Activated CD8-positive, alpha-beta memory T cell treated with anti-CD3 and anti-CD28 coated beads, Interleukin-2, amount 50 U/mL, for 4 hours (primary cell): Measurements from ENCODE around the gene AGPS.
"Not testable (repeated sequence)": the region's sequence is repeated elsewhere in the genome, so short reads cannot be mapped to it uniquely, and the experiment has no call there.

Experiments used
- DNase-seq: peaks from one replicate; pipeline ENCODE4 v3.0.0-alpha.2; 2020

AGPS gene

DNA sequence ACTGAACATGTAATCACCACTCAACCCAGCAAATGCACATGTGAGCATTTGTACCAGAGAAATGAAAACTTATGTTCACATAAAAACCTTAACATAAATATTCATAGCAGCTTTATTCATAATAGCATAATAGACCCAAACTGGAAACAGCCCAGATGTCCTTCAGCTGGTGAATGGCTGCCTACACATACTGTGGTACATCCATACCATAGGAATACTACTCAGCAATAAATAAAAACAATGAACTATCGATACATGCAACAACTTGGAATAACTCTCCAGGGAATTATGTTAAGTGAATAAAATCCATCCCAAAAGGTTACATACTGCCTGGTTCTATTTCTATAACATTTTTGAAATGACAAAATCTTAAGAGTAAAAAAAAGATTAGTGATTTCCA is 140.0 kb downstream of the AGPS start:
- DNase-seq = no peak

DNA sequence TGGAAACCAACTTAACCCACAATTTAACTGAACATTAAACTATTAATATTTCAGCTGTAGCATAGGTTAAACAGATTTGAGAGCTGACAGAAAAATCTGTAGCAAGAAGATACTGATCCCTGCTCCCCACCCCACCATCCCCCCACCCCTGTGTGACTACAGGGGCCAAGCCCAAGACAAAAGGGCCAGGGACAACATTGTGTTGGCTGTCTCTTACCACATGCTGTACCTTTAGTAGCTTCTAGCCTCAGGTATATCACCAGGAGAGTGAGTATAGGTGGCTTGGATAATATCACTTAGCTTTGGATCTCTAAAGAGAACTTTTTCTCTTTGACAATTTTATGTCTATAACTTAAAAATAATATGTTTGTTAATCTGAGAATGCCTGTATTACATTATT is 140.7 kb downstream of the AGPS start:
- no peak for DNase-seq

DNA sequence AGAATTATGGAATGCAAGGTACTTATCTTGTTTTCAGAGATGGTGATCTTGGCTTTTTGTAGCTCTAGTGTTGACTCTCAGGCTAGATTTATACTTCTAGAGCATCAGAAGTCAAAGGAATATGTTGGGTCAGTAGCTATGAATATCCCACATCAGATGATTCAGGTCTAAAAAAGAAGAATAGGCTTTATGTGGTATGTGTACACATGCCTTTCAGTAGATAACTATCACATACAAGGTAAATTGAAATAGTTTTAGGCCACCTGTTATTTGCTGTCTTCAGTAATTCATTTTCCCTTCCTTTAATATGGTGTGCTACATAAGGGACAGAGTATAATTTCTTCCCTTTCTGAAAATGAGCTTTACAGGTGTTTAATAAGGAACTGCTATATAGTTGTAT is 142.4 kb downstream of the AGPS start:
- DNase-seq = no peak

DNA sequence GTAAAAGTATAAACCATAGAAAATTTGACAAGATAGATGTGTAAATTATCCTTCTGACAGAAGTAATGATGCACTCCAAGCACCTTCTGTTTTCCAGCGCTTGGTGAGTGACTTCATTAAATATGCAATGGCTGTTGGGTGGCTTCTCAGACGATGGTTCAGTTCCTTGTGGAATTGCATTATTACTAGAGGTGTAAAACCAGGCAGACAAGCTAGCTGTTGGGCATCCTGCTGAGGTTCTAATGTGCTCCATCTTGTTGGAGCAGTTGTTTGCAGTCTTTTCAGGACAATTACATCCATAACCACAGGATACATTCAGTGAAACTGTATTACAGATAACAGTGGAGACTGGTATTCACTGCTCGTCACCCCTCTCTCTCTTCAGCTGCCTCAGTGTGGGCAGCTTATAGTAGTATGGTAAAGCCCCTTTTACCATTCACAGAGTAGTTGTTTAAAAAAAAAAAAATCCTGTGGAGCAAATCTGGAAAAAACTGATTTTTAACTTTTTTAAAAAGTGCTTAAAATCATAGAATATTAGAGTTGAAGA is 143.5 kb downstream of the AGPS start:
- no peak for DNase-seq

DNA sequence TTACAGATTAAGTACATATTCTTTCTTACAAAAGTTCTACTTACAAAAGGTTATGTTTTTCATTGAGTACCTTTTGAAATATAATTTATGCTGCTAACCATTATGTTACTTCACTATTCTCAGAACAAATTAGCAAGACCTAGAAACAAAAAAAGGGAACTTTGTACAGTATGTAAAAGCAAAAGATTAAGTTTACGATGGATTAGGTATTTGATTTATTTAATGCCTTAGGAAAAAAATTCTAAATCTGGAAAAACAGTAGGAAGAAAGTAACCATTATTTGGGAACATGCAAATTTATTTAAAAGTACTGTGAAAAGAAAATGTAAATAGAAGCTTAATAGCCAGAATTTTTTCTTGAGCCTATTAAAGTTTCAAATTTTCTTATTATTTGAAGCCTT is 144.6 kb downstream of the AGPS start:
- DNase-seq = no peak

DNA sequence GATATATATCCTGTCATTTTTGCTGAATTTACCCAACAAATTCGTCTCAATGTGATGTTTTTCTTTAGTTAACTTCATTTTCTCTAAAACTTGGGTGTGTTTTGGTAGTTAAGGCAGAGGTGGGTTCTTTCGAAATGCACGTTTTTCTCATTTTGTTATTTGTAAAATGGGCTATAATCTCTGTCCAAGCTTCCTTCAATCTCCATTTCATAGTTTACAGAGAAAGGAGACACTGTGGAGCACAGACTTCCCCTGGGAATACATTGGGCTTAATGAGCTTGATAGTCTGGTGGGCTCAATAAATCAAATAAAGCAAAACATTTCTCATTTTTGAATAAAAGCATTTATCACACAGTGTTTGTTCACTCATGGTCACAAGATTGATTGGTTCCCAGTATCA is 145.1 kb downstream of the AGPS start:
- DNase-seq = no peak

DNA sequence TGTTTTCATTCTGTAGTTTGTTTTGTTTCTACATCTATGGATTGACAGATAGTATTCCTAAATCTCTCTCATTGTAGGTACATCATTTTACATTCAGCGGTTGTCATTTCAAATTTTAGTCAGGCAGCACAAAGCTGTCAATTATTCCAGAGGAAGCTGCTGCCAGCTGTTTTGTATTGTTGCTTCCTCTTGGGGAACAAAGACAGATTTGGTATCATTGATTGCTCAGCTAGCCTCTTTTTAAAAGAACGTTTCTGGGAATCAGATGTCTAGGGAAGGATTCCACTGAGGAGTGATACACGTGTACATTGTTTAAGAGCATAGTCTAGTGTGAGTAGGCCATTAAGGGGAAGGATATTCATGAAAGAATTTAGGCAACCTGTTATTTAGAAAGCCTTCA is 145.8 kb downstream of the AGPS start:
- DNase-seq = no peak

DNA sequence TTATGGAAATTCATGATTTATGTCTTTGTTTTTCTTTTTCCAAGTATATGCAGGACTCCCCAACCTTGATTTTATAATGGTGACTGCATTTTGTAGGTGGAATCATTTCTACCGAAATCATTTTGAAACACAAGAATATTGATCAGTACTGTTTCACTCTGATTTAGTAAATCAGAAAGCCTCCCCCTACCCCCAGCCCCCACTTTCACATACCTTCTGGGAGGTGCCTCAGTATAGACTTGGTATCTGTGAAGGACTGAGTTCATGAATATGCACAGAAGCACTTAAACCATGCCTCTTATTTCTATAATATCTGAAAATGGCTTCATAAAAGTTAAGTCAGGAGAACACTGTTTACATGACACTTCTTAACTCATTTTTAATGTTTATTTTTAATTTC is 147.7 kb downstream of the AGPS start:
- DNase-seq = no peak

DNA sequence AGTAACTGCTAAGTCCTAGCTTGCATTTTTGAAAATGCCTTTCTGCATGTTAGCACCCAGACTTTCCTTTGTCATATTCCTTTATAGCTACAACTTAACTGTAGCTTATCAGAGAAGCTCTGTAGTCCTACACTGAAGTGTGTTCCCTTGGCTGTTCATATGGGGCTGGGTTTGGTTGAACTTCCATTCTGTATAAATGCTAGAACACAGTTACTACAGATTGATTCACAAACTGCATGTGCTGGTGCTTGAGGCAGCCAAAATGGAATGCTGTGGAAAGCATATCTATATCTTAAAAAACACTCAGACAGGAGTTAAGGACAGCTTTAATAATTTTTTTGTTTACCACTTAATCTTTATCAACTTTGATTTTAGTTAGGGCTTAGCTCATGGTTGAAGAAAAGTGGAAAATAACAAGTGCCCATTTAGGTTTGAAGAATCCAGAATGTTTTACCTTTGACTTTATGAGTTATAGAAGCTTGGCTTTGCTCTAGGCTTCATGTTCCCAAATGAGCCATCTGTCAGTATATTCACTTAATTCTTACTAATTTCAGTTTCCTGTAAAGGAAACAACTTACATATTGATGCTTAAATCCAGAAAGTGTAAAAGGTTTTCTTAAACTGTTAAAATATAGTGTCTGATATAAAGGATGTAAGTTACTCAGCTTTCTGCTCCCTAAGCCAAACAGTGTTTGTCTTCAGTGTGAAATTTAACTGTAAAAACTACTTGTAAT is 148.9 kb downstream of the AGPS start:
- DNase-seq = no peak

DNA sequence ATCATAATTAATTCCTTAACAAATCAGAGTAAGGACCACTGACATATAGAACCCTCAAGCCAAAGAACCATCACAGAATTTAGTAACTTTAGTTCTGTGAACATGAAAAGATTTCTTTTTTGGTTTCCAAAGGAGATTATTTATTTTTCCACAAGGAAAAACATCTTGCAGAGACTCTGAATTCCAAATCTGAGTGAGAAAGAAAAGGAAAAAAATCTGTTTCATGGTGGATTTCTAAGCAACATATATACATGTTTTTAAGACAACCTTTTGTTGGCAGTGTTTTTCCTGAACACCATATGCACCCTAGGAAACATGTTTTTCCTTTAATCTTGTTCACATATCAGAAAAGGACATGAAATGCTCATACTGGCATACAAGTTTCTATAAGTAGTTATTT is 149.8 kb downstream of the AGPS start:
- DNase-seq = no peak

DNA sequence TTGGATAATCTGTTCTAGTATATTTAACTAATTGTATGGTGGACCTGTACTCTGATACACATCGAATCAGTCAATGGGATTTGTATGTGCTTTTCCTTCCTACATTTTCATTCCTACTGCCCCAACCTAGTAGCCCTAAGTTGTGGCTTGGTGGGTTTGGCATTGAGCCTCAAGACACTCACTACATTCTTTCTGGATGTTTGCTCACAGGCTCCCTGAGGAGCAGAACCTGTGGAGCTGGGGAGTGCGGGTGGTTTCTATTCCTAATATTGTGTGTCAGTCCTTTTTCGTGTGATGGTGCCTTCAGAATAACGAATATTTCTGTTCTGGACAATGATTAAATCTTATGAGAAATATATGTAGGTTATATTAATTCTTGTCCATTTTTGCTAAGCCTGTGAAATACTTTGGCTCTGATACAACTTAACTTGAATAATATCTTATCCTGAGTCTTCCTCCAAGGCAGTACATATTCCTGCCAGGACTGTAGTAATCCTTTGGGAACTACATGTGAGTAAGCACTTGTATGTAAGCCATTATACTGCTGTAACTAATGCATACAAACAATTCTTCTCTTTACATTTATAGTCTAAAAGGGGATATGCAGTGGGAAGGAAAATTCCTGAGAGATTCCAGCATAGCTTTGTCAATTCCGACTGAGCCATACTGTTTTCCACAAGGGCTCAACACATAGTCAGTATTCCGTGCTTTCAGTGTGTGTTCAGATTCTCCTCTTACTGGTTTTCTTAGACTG is 150.6 kb downstream of the AGPS start:
- DNase-seq = no peak

DNA sequence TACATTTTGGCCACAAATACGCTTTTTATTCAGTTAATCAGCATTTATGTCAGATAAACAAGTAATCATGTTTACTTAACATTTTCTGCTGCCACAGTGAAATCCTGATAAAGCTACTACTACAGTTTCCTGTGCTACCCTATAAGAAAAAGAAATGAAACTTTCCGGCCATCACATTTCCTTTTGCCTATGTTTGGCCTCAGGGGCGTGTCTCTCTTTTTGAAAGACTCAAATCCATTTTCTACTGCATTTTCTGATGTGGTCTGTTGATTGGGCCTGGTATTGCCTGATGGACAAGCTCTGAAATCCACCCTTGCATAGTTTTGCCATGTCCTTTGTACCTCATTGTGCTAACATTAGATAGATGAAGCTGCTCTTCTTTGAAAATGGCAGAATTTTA is 152.6 kb downstream of the AGPS start:
- no peak for DNase-seq

DNA sequence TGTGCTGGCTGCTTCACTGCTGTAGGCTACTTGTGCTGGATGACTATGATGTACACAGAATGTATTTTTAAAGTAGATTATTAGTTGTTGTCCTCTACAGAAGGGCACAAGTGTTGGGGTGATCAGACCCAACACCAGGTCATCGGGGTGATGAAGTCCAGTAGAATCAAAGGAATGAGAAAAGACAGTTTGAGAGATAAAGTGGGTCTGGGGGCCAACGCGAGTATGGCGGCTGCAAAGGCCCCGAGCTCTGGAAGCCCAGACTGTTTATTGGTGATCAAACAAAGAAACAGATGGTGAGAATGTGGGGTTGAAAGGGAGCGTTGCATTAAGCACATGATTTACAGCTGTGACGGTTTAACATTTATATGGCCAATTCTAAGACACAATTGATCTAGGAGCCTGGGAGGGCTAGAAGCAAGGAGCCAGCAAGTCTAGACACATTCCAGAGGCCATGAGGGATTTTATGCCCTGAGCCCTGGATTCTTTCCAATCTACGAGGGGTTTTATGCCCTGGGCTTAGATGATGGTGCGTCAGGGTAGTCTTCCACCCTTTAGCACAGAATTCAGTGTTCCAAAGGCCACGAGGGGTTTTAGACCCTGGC is 153.5 kb downstream of the AGPS start:
- no peak for DNase-seq

DNA sequence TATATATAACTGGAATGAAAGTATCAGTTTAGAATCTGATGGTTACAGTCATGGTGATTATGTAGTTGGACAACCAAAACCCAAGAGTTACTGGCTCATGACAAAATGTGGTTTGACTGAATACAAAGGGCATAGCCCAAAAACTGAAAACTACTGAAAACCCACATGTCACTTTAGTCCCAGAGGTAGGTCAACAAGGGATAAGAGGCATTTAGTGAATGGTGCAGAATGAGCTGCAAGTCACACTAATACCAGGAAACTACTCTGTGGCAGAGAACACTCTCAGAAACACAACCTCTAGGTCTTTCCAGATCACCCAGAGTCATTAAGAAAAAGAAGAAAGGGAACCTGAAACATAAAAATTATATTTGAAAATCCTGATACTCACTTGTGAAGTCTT is 154.5 kb downstream of the AGPS start:
- DNase-seq = no peak

DNA sequence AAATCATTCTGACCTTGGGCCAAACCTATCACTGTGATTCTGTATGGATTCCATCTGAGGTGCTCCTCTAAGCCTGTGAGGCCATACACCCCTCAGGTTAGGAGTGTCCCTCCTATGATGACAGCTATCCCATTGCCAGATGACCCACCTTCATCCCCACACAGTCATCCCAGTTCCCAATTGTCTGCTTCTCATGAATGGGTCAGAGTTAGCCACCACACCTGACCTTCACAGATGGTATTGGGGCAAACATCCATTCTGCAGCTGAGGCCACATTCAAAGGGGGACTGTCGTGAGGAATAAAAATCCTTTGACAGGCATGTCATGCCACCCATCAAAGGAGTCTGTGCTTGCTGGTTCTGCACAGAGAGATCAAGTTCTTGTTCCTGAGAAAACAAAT is 155.2 kb downstream of the AGPS start:
- DNase-seq = no peak

DNA sequence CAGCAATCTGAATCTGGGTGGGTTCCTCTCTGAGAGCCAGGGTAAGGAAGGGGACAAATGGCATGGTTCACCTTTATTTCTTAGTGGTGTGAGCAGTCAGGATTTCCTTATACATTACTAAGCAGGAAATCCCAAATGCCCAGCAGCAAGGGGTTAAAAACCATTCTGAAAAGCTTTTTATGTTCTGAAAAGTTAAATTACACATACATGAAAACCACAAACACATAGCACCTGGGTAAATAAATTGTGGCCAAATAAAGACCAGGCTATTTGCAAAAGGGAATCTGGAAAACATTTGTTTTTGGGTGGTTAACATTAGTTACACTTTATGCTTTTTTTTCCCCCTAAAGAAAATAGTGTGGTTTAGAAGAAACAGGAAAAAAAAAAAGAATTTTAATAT is 156.1 kb downstream of the AGPS start:
- no peak for DNase-seq

DNA sequence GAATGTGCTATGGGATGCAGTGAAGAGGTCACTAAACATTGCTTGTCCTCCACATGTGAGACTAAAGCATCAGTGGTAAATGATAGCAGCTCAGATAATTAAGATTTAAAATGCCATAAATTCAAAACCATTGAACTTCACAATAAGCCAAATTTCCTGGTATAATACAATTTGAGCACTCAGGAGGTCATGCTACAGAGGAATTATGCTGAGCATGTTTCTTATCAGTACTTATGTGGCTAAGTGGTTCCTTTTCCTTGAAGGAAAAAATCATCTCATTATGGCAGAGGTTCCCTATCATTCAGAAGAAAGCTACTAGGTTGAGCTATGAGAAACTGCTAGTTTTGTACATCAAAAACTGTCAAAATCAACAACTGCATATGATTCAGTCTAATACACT is 156.6 kb downstream of the AGPS start:
- no peak for DNase-seq

DNA sequence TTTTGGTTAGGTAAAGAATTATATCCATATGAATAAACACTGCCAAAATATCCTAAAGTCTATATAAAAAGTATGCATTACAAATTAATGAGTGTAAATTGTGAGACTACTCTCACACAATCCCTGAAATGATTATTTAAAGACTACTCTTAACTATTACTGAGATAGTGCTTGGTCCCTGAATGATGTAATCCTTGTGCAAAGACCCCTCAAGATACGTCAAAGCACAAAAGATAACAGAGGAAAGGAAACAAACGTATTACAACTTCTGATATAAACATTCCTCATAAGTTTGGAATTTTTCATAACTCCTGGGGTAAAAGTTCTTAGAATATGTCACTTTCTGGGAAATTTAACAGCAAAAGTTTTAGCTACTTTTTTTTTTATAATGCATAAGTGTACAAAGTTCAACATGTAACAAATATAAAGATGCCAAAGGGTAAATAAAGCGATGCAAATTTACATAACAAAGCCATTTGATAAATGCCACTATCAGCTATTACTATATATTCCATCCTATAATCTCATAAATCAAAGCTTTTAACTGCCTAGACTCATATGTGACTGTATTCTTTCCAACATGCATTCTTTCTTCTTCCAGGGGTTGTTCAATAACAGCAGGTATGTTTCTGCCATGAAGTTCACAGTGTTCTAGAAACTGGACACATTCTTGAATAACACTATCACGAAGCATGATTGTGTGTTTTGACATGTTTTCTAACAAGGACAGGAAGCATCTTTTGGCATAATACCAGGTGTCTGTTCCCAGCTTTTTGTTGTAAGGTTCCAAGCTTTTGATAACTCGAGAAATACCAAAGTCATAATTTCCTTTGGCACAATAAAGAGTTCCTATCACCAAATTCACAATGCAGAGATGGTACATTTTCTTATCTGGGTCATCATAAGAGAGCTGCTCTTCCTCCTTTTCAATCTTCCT is 158.0 kb downstream of the AGPS start:
- no peak for DNase-seq

DNA sequence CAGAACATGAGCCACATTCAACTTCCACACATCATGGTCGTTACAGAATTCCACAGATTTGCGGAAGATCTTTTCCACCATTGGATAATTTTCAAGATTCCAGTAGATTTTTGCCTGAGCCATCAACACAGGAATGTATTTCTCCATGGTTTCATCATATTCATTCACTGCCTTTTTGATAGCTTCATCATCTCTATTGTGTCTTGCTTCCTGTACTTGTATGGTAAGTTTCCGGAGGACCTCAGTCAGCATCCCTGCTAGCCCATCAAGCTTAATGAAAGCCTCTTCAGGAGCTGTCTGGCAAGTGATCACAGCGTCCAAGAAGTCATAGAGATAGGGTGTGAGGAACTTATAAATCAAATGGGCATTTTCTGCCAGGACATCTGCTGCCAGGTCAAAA is 158.8 kb downstream of the AGPS start:
- DNase-seq = not testable (repeated sequence)

DNA sequence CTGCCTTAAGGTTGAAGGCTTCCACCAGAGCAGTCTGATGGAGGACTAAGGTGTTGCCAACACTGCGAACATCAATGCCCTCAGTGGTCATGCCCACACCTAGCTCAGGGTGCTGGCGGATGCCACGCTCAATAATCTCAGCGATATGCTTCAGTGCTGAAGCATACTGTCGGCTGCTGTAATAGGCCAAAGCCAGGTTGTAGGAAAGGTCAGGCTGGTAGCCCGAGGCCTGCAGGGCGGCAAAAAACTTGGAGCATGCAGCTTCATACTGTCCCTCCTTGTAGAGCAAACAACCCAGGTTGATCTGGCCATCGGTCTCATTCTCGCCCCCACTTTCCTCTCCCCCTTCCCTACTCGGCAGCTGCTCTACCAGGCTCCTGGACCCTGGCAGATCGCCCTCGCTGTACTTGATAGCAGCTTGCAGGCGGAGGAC is 159.4 kb downstream of the AGPS start:
- DNase-seq = no peak

DNA sequence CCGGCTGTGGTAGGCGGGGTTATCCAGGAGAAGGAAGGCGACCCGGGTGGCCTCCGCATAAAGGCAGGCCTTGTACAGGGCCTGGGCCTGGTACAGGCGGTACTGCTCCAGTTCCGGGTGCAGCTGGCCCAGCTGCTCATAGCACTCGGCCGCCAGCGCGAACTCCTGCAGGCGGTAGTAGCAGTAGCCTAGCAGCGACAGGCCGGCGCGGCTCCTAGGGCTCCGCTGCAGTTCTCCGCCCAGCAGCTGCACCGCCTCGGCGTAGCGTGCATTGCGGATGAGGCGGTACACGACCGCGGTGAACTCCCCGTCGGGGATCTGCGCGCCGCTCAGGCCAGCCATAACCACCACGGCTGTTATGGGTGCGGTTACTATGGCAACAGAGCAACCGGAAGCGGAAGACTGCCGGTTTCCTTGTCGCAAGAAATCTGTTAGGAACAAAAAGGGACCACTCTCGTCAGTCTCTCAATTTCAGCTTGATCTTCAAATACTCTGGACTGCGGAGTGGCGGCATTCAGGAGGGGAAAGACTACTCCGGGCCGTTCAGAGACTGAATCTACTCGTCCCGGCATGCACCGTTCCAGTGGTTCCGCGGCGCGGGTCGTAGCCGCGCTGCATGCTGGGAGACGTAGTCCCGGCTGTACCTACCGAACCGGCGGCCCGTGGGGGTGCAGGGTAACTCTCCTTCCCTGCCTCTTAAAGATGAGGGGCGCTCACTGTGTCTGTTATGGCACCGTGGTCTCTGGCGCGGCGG is 160.0 kb downstream of the AGPS start:
- peak; percentile 86 for DNase-seq
